ENCODE measurements around the gene MACROH2A1. TPM values are rescaled to one million over a fixed set of nuclear protein-coding genes. Genes with fewer than 3 reads are reported as not detected.

The MACROH2A1 gene
- total RNA-seq, 1 experiment from 2014 or later, result 83.8 TPM

GRCh38 chr5:135319458-135319857 is 79.6 kb downstream of the MACROH2A1 start (continued):
- TF ChIP-seq, protein P1, sequence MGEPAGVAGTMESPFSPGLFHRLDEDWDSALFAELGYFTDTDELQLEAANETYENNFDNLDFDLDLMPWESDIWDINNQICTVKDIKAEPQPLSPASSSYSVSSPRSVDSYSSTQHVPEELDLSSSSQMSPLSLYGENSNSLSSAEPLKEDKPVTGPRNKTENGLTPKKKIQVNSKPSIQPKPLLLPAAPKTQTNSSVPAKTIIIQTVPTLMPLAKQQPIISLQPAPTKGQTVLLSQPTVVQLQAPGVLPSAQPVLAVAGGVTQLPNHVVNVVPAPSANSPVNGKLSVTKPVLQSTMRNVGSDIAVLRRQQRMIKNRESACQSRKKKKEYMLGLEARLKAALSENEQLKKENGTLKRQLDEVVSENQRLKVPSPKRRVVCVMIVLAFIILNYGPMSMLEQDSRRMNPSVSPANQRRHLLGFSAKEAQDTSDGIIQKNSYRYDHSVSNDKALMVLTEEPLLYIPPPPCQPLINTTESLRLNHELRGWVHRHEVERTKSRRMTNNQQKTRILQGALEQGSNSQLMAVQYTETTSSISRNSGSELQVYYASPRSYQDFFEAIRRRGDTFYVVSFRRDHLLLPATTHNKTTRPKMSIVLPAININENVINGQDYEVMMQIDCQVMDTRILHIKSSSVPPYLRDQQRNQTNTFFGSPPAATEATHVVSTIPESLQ (CRISPR knock-in tag; IDR thresholded peaks at IDR 0.05), result no peak
- TF ChIP-seq ZBTB21 (CRISPR knock-in tag; IDR thresholded peaks at IDR 0.05; ENCODE audit: borderline replicate concordance) (no peak), JAZF1 (CRISPR knock-in tag; IDR thresholded peaks at IDR 0.05) (no peak), SMAD3 (CRISPR knock-in tag; IDR thresholded peaks at IDR 0.05; ENCODE audit: borderline replicate concordance) (no peak)
- TF ChIP-seq, protein P2, sequence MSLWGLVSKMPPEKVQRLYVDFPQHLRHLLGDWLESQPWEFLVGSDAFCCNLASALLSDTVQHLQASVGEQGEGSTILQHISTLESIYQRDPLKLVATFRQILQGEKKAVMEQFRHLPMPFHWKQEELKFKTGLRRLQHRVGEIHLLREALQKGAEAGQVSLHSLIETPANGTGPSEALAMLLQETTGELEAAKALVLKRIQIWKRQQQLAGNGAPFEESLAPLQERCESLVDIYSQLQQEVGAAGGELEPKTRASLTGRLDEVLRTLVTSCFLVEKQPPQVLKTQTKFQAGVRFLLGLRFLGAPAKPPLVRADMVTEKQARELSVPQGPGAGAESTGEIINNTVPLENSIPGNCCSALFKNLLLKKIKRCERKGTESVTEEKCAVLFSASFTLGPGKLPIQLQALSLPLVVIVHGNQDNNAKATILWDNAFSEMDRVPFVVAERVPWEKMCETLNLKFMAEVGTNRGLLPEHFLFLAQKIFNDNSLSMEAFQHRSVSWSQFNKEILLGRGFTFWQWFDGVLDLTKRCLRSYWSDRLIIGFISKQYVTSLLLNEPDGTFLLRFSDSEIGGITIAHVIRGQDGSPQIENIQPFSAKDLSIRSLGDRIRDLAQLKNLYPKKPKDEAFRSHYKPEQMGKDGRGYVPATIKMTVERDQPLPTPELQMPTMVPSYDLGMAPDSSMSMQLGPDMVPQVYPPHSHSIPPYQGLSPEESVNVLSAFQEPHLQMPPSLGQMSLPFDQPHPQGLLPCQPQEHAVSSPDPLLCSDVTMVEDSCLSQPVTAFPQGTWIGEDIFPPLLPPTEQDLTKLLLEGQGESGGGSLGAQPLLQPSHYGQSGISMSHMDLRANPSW (CRISPR knock-in tag; conservative IDR thresholded peaks at IDR 0.05; ENCODE audit: low read depth), result no peak

- no peak overlapping the region for H3K27ac Mint-ChIP-seq
- no peaks in the 10 kb centered on the region; the same call in 1 of the 2 replicates for H3K27me3 Mint-ChIP-seq (ENCODE audit: low read depth)
- ChIA-PET CTCF (interaction anchor here (1.0 kb wide), 1 partner anchor 107 kb away, joined by 4 read pairs; no protein-coding TSS in a partner anchor), POLR2A (no interaction called here)
- no peaks in the 10 kb centered on the region for H3K4me1 Mint-ChIP-seq
- no peak for ATAC-seq
- H3K4me3 Mint-ChIP-seq, result no peak overlapping the region
- no peak for TF ChIP-seq CTCF (IDR thresholded peaks at IDR 0.05)
- TF ChIP-seq GTF2I (CRISPR knock-in tag; conservative IDR thresholded peaks at IDR 0.05), result no peak
- TF ChIP-seq NFATC4 (CRISPR knock-in tag; IDR thresholded peaks at IDR 0.05), result no peak
- TF ChIP-seq SMAD4 (CRISPR knock-in tag; IDR thresholded peaks at IDR 0.05), result no peak
- TF ChIP-seq CREB1 (CRISPR knock-in tag; IDR thresholded peaks at IDR 0.05), result no peak
- no peak for TF ChIP-seq IRF2 (CRISPR knock-in tag; IDR thresholded peaks at IDR 0.05; ENCODE audit: borderline replicate concordance, low read depth)
- TF ChIP-seq, protein P1 (CRISPR knock-in tag; IDR thresholded peaks at IDR 0.05), result no peak
- 0 out of 2 replicates have a peak, but pooled peaks cover 4% of the 10 kb centered on the region for H3K9me3 Mint-ChIP-seq
- H3K36me3 Mint-ChIP-seq, result no peaks in the 10 kb centered on the region
- no peak for DNase-seq (ENCODE audit: low spot score)
Observed at GRCh38 chr5:135318924-135319323, 80.1 kb downstream of the MACROH2A1 start.

DNA sequence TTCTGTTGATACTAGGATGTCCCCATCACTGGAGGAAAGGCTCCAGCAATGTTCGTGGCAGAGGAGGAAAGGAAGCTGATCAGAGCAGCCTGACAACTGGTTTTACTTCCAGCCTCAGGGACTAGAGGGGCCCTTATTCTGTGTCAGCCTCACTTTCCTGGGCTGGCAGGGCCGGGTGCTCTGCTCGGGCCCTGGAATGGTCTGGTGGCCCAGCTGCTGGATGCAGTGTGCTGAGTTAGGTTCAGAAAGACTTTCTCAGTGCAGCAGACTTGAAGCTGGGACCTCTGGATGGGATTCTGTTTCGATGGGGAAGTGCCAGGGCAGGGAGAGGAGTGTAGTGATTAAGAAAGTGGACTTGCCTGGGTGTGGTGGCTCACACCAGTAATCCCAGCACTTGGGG is 81.0 kb downstream of the MACROH2A1 start:
- Mint-ChIP-seq H3K9me3 (0 out of 2 replicates have a peak, but pooled peaks cover 4% of the 10 kb centered on the region), H3K4me1 (no peaks in the 10 kb centered on the region), H3K36me3 (no peaks in the 10 kb centered on the region), H3K4me3 (no peak overlapping the region), H3K27me3 (ENCODE audit: low read depth) (no peaks in the 10 kb centered on the region; the same call in 1 of the 2 replicates), H3K27ac (no peak overlapping the region)
- TF ChIP-seq, protein P3, sequence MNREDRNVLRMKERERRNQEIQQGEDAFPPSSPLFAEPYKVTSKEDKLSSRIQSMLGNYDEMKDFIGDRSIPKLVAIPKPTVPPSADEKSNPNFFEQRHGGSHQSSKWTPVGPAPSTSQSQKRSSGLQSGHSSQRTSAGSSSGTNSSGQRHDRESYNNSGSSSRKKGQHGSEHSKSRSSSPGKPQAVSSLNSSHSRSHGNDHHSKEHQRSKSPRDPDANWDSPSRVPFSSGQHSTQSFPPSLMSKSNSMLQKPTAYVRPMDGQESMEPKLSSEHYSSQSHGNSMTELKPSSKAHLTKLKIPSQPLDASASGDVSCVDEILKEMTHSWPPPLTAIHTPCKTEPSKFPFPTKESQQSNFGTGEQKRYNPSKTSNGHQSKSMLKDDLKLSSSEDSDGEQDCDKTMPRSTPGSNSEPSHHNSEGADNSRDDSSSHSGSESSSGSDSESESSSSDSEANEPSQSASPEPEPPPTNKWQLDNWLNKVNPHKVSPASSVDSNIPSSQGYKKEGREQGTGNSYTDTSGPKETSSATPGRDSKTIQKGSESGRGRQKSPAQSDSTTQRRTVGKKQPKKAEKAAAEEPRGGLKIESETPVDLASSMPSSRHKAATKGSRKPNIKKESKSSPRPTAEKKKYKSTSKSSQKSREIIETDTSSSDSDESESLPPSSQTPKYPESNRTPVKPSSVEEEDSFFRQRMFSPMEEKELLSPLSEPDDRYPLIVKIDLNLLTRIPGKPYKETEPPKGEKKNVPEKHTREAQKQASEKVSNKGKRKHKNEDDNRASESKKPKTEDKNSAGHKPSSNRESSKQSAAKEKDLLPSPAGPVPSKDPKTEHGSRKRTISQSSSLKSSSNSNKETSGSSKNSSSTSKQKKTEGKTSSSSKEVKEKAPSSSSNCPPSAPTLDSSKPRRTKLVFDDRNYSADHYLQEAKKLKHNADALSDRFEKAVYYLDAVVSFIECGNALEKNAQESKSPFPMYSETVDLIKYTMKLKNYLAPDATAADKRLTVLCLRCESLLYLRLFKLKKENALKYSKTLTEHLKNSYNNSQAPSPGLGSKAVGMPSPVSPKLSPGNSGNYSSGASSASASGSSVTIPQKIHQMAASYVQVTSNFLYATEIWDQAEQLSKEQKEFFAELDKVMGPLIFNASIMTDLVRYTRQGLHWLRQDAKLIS (CRISPR knock-in tag; IDR thresholded peaks at IDR 0.05; ENCODE audit: borderline replicate concordance), result no peak
- TF ChIP-seq, protein P4, sequence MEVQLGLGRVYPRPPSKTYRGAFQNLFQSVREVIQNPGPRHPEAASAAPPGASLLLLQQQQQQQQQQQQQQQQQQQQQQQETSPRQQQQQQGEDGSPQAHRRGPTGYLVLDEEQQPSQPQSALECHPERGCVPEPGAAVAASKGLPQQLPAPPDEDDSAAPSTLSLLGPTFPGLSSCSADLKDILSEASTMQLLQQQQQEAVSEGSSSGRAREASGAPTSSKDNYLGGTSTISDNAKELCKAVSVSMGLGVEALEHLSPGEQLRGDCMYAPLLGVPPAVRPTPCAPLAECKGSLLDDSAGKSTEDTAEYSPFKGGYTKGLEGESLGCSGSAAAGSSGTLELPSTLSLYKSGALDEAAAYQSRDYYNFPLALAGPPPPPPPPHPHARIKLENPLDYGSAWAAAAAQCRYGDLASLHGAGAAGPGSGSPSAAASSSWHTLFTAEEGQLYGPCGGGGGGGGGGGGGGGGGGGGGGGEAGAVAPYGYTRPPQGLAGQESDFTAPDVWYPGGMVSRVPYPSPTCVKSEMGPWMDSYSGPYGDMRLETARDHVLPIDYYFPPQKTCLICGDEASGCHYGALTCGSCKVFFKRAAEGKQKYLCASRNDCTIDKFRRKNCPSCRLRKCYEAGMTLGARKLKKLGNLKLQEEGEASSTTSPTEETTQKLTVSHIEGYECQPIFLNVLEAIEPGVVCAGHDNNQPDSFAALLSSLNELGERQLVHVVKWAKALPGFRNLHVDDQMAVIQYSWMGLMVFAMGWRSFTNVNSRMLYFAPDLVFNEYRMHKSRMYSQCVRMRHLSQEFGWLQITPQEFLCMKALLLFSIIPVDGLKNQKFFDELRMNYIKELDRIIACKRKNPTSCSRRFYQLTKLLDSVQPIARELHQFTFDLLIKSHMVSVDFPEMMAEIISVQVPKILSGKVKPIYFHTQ (CRISPR knock-in tag; IDR thresholded peaks at IDR 0.05), result no peak
- no peak for TF ChIP-seq IRF2 (CRISPR knock-in tag; IDR thresholded peaks at IDR 0.05; ENCODE audit: borderline replicate concordance, low read depth)
- no peak for TF ChIP-seq ELF4 (CRISPR knock-in tag; IDR thresholded peaks at IDR 0.05; ENCODE audit: low read depth)
- TF ChIP-seq, protein P5, sequence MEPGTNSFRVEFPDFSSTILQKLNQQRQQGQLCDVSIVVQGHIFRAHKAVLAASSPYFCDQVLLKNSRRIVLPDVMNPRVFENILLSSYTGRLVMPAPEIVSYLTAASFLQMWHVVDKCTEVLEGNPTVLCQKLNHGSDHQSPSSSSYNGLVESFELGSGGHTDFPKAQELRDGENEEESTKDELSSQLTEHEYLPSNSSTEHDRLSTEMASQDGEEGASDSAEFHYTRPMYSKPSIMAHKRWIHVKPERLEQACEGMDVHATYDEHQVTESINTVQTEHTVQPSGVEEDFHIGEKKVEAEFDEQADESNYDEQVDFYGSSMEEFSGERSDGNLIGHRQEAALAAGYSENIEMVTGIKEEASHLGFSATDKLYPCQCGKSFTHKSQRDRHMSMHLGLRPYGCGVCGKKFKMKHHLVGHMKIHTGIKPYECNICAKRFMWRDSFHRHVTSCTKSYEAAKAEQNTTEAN (CRISPR knock-in tag; IDR thresholded peaks at IDR 0.05), result no peak
- TF ChIP-seq FOXK1 (CRISPR knock-in tag; IDR thresholded peaks at IDR 0.05), result no peak
- ChIA-PET CTCF (no interaction called here), POLR2A (no interaction called here)
- ATAC-seq (no peak), DNase-seq (ENCODE audit: low spot score) (no peak)
